PC-9 (cell line): Measurements from ENCODE around the gene RAB11FIP5. TPM values are rescaled to one million over a fixed set of nuclear protein-coding genes. Genes with fewer than 3 reads are reported as not detected.
A peak's percentile ranks its signal among the peaks of the same experiment; 100 is the strongest.
"Not testable (repeated sequence)": the region's sequence is repeated elsewhere in the genome, so short reads cannot be mapped to it uniquely, and the experiment has no call there.

Experiments used
- BruUV-seq: library from RNA; stranded (reverse); fragments of 400-500 nt; replicated peaks from 2 replicates; lab custom pipeline; 2021; lab: Mats Ljungman, UMichigan
- CTCF ChIA-PET: fragments of 300-600 bp; sonication (Branson Sonifier 250); formaldehyde crosslinking; loops from one replicate; lab custom pipeline; 2022; ENCODE audit warnings: antibody characterized with exemption; lab: Charles Lee
- POLR2A ChIA-PET: fragments of 300-600 bp; sonication (Branson Sonifier 250); formaldehyde crosslinking; loops from one replicate; lab custom pipeline; 2022; ENCODE audit warnings: antibody characterized with exemption; ENCODE audit not compliant: unreplicated experiment; lab: Charles Lee
- DNase-seq, 2 experiments: peaks; one replicate each; pipeline versions ENCODE4 v3.0.0 to v3.0.0-alpha.2; 2015 to 2022; ENCODE audit warnings: mixed read lengths in 1 of 2
- H2AFZ ChIP-seq: fragments of 200-600 bp; sonication (generic); 2 replicates; pipeline ENCODE4 v1.8.1; 2017; ENCODE audit warnings: antibody characterized with exemption
- H3F3A ChIP-seq: fragments of 200-600 bp; sonication (generic); 2 replicates; pipeline ENCODE4 v1.8.1; 2017; ENCODE audit warnings: antibody characterized with exemption, mild to moderate bottlenecking, low read depth; ENCODE audit not compliant: insufficient read depth
- H3K27ac ChIP-seq: fragments of 200-600 bp; sonication (generic); 2 replicates; pipeline ENCODE4 v1.6.1; 2016; ENCODE audit warnings: mixed run types
- H3K27me3 ChIP-seq: fragments of 200-600 bp; sonication (generic); 2 replicates; pipeline ENCODE4 v1.6.1; 2016; ENCODE audit warnings: low read depth, mixed run types; ENCODE audit not compliant: insufficient read depth
- H3K36me3 ChIP-seq: fragments of 200-600 bp; sonication (generic); 2 replicates; pipeline ENCODE4 v1.6.1; 2016; ENCODE audit warnings: low read depth, mixed run types
- H3K4me1 ChIP-seq: fragments of 200-600 bp; sonication (generic); replicated peaks from 2 replicates; pipeline ENCODE4 v1.6.1; 2016; ENCODE audit warnings: mixed run types; ENCODE audit not compliant: insufficient read depth
- H3K4me2 ChIP-seq: fragments of 200-600 bp; sonication (generic); 2 replicates; pipeline ENCODE4 v1.6.1; 2017; ENCODE audit warnings: mixed run types
- H3K4me3 ChIP-seq: fragments of 200-600 bp; sonication (generic); 2 replicates; pipeline ENCODE4 v1.6.1; 2016; ENCODE audit warnings: mixed run types
- H3K79me2 ChIP-seq: fragments of 200-600 bp; sonication (generic); 2 replicates; pipeline ENCODE4 v1.6.1; 2017; ENCODE audit warnings: low read depth, mixed run types
- H3K9me2 ChIP-seq: fragments of 200-600 bp; sonication (generic); 2 replicates; pipeline ENCODE4 v1.8.1; 2017; ENCODE audit warnings: mild to moderate bottlenecking; ENCODE audit not compliant: insufficient read depth
- H3K9me3 ChIP-seq: fragments of 200-600 bp; sonication (generic); 2 replicates; pipeline ENCODE4 v1.8.1; 2016; ENCODE audit warnings: low read depth; ENCODE audit not compliant: insufficient read depth
- H4K20me1 ChIP-seq: fragments of 200-600 bp; sonication (generic); 2 replicates; pipeline ENCODE4 v1.8.1; 2017; ENCODE audit not compliant: insufficient read depth
- CTCF ChIP-seq: fragments of 200-600 bp; sonication (generic); conservative IDR thresholded peaks from 2 replicates; pipeline ENCODE4 v1.6.1; 2017; ENCODE audit warnings: mixed run types, antibody characterized with exemption, mild to moderate bottlenecking, moderate library complexity
- EZH2 ChIP-seq: fragments of 200-600 bp; sonication (generic); IDR thresholded peaks from 2 replicates; pipeline ENCODE4 v1.8.0; 2017; ENCODE audit warnings: antibody characterized with exemption, low read depth
- intact Hi-C: fragments of 100-400 bp; cut with micrococcal nuclease; formaldehyde crosslinking; loops from one replicate; pipeline ENCODE4 v1.10.0; 2022; ENCODE audit not compliant: unreplicated experiment
- total RNA-seq: library from RNA; stranded (reverse); gene quantifications from 2 replicates; pipeline ENCODE4 v1.2.3, GENCODE V29; 2021

Gene RAB11FIP5
- total RNA-seq, 1 experiment from 2014 or later, result 25.0 TPM

- ChIA-PET POLR2A (no interaction called here), CTCF (no interaction called here)
- Histone ChIP-seq H3K27ac (no peak overlapping the region), H3K36me3 (no peaks in the 10 kb centered on the region), H3K79me2 (peaks cover 33% of the 10 kb centered on the region), H3K9me3 (no peaks in the 10 kb centered on the region), H3K4me1 (peaks cover 32% of the 10 kb centered on the region), H3K9me2 (no peaks in the 10 kb centered on the region), H3K4me3 (no peak overlapping the region), H3K4me2 (no peak overlapping the region), H4K20me1 (no peaks in the 10 kb centered on the region), H3F3A (peaks cover 12% of the 10 kb centered on the region; the same call in 1 of the 2 replicates), H2AFZ (no peak overlapping the region), H3K27me3 (no peaks in the 10 kb centered on the region)
- no TSS peak for BruUV-seq
- TF ChIP-seq CTCF (no peak), EZH2 (no peak)
- DNase-seq, result no peak
- intact Hi-C loops, result no loop called here
Measured at GRCh38 chr2:73068147-73068546, 44.6 kb downstream of the RAB11FIP5 start.

- H3K4me2 ChIP-seq, result no peak overlapping the region
- no peaks in the 10 kb centered on the region for H3K27me3 ChIP-seq
- ChIA-PET POLR2A (no interaction called here), CTCF (interaction anchor here (0.7 kb wide), 1 partner anchor 21 kb away, joined by 3 read pairs; no protein-coding TSS in a partner anchor)
- no peak for DNase-seq
- intact Hi-C loops, result no loop called here
- no peak overlapping the region for H2AFZ ChIP-seq
- H3K79me2 ChIP-seq, result peaks cover 33% of the 10 kb centered on the region
- H3K4me1 ChIP-seq, result peaks cover 37% of the 10 kb centered on the region
- peaks cover 12% of the 10 kb centered on the region; the same call in 1 of the 2 replicates for H3F3A ChIP-seq
- TF ChIP-seq EZH2, result no peak
- no peak for TF ChIP-seq CTCF
- H4K20me1 ChIP-seq, result no peaks in the 10 kb centered on the region
- no peaks in the 10 kb centered on the region for H3K36me3 ChIP-seq
- H3K27ac ChIP-seq, result no peak overlapping the region
- no TSS peak for BruUV-seq
- no peaks in the 10 kb centered on the region for H3K9me3 ChIP-seq
- H3K9me2 ChIP-seq, result no peaks in the 10 kb centered on the region
- H3K4me3 ChIP-seq, result no peak overlapping the region
Measured at GRCh38 chr2:73067043-73067442, 45.7 kb downstream of the RAB11FIP5 start.

GRCh38 chr2:73065070-73065469 lies 47.7 kb downstream of the RAB11FIP5 start:
- H3K79me2 ChIP-seq, result peaks cover 29% of the 10 kb centered on the region
- POLR2A ChIA-PET, result interaction anchor here (0.6 kb wide), 1 partner anchor 689 kb away, joined by 6 read pairs; no protein-coding TSS in a partner anchor
- H2AFZ ChIP-seq, H3K27me3 ChIP-seq, H3K9me2 ChIP-seq, BruUV-seq, intact Hi-C loops, H3K36me3 ChIP-seq, H4K20me1 ChIP-seq, H3K4me2 ChIP-seq, H3K9me3 ChIP-seq, CTCF ChIA-PET, H3K4me3 ChIP-seq, DNase-seq: not testable (repeated sequence)
- peaks cover 33% of the 10 kb centered on the region for H3K4me1 ChIP-seq
- peak overlapping the region; percentile 68 for H3K27ac ChIP-seq
- peaks cover 12% of the 10 kb centered on the region; the same call in 1 of the 2 replicates for H3F3A ChIP-seq
